Cardiac fibroblast (primary cell): ENCODE results near the gene ABLIM3.

Source experiments
- DNase-seq, 2 donors: peaks; one replicate each; pipeline versions ENCODE4 v3.0.0 to v3.0.0-alpha.2; 2010; ENCODE audit warnings: low read depth in 2 of 2
- H3K4me3 ChIP-seq, 2 donors: replicated peaks in 1 of 2; 1 replicate in 1 of 2; 2 replicates in 1 of 2; pipeline ENCODE4 v1.5.1; 2011; ENCODE audit warnings: low read depth in 2 of 2, low read length in 2 of 2, mild to moderate bottlenecking in 2 of 2, moderate library complexity in 1 of 2
- TF ChIP-seq, protein P1 (sequence below): IDR thresholded peaks from one replicate; pipeline ENCODE4 v1.5.1; 2011; ENCODE audit warnings: low read depth, mild to moderate bottlenecking, low read length, inconsistent platforms

The ABLIM3 gene

DNA sequence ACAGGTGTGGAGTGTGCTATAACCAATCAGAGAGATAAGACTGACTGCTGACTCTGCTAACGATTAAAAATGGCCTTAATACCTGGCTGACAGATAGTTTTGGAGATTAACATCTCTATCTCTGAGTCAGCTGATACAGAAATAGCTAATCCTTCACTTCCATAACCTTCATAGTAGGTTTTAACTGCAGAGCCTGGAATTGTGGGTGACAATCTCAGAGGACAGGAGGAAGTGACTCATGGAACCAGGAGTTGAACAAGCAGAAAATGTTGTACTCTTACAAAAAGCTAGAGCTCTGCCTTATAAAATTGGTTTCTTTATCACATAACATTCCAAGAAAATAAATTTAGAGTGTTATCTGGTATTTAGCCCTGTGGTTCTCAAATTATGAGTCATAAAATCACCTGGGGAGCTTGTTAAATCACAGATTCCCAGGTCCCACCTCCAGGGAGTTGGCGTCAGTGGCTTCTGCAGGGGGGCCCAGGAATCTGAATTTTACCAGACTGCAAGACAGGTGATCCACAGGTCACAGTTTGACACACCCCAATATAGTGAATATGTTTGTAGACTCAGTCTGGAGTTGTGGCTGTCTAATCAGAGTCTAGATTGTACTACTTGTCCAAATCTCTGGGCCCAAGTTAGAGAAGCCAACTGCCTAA, 86.0 kb downstream of the ABLIM3 start:
- no peak overlapping the region for H3K4me3 ChIP-seq

DNA sequence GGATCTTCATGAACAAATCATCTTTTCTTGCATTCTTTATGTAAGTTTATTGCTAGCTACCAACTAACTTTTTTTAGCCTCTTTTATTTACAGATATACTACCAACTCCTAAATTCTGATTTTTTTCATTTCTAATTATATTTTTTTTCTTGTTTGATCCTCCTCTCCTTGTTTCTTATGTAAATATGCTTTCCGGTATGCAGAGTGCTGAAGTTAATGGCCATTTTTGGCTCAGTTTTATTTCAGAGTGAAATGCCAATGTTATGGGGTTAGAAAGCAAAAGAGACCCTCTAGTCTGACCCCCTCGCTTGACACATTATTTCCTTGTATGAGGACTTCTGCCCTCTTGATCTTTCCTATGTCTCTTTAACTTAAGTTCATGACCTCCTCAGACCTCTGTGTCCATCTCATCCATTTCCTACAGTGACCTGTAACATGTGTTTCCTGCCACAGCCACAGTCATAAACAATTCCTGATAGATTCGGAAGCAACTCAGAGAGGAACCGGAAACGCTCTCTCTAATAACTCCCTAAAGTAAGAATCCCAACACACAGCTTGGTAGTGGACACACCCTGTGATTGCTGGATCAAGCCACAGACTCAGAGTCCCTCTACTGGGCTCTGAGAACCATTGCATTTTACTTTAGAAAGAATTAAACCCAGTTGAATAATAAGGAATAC, 87.5 kb downstream of the ABLIM3 start:
- no peak overlapping the region for H3K4me3 ChIP-seq
- peak; percentile 95 for DNase-seq
- TF ChIP-seq, protein P1, sequence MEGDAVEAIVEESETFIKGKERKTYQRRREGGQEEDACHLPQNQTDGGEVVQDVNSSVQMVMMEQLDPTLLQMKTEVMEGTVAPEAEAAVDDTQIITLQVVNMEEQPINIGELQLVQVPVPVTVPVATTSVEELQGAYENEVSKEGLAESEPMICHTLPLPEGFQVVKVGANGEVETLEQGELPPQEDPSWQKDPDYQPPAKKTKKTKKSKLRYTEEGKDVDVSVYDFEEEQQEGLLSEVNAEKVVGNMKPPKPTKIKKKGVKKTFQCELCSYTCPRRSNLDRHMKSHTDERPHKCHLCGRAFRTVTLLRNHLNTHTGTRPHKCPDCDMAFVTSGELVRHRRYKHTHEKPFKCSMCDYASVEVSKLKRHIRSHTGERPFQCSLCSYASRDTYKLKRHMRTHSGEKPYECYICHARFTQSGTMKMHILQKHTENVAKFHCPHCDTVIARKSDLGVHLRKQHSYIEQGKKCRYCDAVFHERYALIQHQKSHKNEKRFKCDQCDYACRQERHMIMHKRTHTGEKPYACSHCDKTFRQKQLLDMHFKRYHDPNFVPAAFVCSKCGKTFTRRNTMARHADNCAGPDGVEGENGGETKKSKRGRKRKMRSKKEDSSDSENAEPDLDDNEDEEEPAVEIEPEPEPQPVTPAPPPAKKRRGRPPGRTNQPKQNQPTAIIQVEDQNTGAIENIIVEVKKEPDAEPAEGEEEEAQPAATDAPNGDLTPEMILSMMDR, result peak; percentile 81

More for the DNA sequence above, 86.0 kb downstream of the ABLIM3 start:
- TF ChIP-seq, protein P1, result no peak
- peak; percentile 51 to 65 for DNase-seq

DNA sequence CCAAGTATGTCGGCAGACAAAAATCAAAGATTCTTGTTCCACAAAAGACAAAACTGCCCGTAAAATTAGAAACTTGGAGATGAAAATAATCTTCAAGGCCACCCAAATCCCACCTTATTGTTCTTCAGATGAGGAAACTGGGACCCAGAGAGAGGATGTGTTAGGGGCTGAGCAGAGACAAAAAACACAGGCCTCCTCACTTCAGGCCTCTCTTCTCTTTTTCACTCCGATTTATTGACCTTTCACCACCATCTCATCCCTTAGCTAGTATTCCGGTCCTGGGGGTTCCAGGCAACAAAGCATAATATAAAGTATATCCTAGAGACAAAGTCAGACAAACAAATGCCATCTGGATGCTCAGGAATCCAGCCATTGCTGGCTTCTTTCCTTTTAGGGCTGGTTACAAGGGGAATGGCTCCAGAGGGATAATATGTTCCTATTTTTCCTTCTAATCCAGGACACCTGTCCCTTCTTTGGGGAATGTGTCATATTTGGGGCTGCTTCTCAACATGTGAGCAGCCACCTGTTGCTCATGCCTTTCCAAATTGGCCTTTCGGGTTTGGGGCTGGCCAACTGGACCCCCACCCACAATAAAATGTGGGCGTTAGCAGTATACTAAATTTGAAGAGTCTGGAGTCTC, 88.1 kb downstream of the ABLIM3 start:
- H3K4me3 ChIP-seq, result no peak overlapping the region
- no peak for DNase-seq
- TF ChIP-seq, protein P1, result no peak

DNA sequence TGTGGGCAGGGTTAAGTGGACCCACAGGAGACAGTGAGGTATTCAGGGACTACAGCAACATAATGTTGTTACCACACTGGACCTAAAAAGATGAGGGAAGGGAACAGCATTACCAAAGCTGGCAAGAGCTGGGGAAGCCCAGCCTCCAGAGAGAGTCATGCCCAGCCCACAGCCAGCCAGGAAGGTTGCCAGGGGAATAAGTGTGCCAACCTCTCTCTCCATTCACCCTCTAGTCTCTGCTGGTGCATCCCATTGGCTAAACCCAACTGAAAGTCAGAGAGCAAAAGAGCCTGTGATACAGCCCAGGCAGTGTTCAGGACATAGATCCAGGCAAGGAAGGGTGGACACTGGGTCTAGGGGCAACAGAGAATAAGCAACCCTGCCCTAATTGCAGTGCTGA, 94.5 kb downstream of the ABLIM3 start:
- DNase-seq, result no peak
- TF ChIP-seq, protein P1, result no peak
- H3K4me3 ChIP-seq, result no peak overlapping the region

DNA sequence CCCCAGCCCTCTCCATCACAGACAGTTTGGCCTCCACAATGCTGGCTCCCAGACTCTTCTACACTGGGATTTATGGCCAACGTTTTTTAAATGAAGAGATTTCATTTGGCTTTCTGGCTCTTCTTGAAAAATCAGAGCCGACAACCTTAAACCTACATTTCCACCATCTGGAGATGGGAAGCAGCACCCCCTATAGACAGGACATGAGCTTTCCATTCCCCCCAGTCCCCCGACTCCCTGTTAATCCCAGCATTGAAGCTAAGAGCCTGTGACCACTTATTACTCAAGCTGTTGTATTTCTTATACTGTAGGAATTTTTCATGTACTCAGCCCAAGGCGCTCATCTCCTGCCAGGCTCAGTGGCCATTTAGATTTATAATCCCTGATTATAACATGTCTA, 96.4 kb downstream of the ABLIM3 start:
- TF ChIP-seq, protein P1, result peak; percentile 25
- DNase-seq, result no peak
- no peak overlapping the region for H3K4me3 ChIP-seq

DNA sequence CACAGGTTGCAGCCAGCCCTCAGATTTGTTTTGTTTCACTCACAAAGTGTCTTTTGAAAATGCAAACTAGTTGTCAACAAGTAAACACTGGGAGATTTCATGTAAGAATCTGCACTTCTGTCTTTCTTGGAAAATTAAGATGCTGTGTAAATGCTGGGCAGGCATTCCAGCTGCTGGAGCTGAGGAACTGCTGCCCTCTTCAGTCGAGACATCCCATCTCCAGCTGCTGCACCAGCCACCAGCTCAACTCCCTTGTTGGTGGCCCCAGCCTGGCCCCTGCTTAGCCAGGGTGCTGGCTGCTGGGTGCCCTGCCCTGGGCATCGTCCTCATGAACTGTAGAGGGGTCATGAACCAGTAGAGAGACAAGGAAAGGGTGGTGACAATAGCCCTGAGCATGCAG, 97.2 kb downstream of the ABLIM3 start:
- TF ChIP-seq, protein P1, result no peak
- DNase-seq, result peak in 1 of 2 donors; percentile 49
- H3K4me3 ChIP-seq, result no peak overlapping the region
